B cell (primary cell): ENCODE results near the gene LSS. TPM values are rescaled to one million over a fixed set of nuclear protein-coding genes. Genes with fewer than 3 reads are reported as not detected.

ENCODE experiments used
- ATAC-seq: fragments of 200-7000 bp; cut with Tn5 transposase; one replicate; pipeline ENCODE4 v1.10.0; 2021; ENCODE audit warnings: low read depth, mild to moderate bottlenecking, moderate number of reproducible peaks, moderate library complexity
- CTCF ChIA-PET: fragments of 350-600 bp; sonication (Branson Sonifier 250); formaldehyde crosslinking; loops from one replicate; lab custom pipeline; 2021; ENCODE audit warnings: antibody characterized with exemption, inconsistent platforms; lab: Charles Lee
- POLR2A ChIA-PET: fragments of 350-600 bp; sonication (Branson Sonifier 250); formaldehyde crosslinking; loops from one replicate; lab custom pipeline; 2021; ENCODE audit warnings: antibody characterized with exemption; lab: Charles Lee
- DNase-seq: peaks from one replicate; pipeline ENCODE4 v3.0.0; 2013
- H2AFZ ChIP-seq: 2 replicates; pipeline ENCODE4 v1.6.1; 2012; ENCODE audit warnings: mild to moderate bottlenecking, low read depth, low read length; ENCODE audit not compliant: insufficient read depth, poor library complexity, severe bottlenecking
- H3K27ac ChIP-seq, 2 donors: 1 replicate in 1 of 2; 2 replicates in 1 of 2; pipeline ENCODE4 v1.5.1; 2012 to 2013; ENCODE audit warnings: low read length in 2 of 2, mild to moderate bottlenecking in 2 of 2, moderate library complexity in 1 of 2
- H3K27me3 ChIP-seq, 4 experiments: fragments of 200-600 bp in 1 of 4; sonication (generic) in 1 of 4; replicated peaks in 1 of 4; 1 replicate in 2 of 4; 2 replicates in 2 of 4; pipeline versions ENCODE4 v1.6.1 to v1.7.0; 2013 to 2016; ENCODE audit warnings: low read length in 3 of 4, mild to moderate bottlenecking in 2 of 4, mixed read lengths in 1 of 4, moderate library complexity in 1 of 4; ENCODE audit not compliant: insufficient read depth in 4 of 4, control insufficient read depth in 3 of 4; ENCODE audit errors: control extremely low read depth in 1 of 4
- H3K36me3 ChIP-seq, 2 experiments: replicated peaks in 1 of 2; 1 replicate in 1 of 2; 2 replicates in 1 of 2; pipeline versions ENCODE4 v1.6.1 to v1.7.1; 2013; ENCODE audit warnings: low read length in 1 of 2; ENCODE audit not compliant: insufficient read depth in 2 of 2, control insufficient read depth in 1 of 2; ENCODE audit errors: control extremely low read depth in 1 of 2, extremely low read depth in 1 of 2
- H3K4me1 ChIP-seq, 2 donors: fragments of 200-600 bp in 1 of 2; sonication (generic) in 1 of 2; 1 replicate in 1 of 2; 2 replicates in 1 of 2; pipeline versions ENCODE4 v1.5.1 to v1.6.1; 2013 to 2017; ENCODE audit warnings: low read length in 2 of 2; ENCODE audit not compliant: control insufficient read depth in 2 of 2, insufficient read depth in 2 of 2
- H3K4me2 ChIP-seq: replicated peaks from 2 replicates; pipeline ENCODE3; 2012; ENCODE audit warnings: mild to moderate bottlenecking, low read depth, low read length; ENCODE audit not compliant: poor library complexity, severe bottlenecking
- H3K4me3 ChIP-seq, 5 experiments: fragments of 200-600 bp in 1 of 5; sonication (generic) in 1 of 5; 1 replicate in 3 of 5; 2 replicates in 2 of 5; pipeline versions ENCODE4 v1.5.1 to v1.7.0; 2011 to 2016; ENCODE audit warnings: low read length in 4 of 5, mild to moderate bottlenecking in 4 of 5, low read depth in 2 of 5, control low read depth in 1 of 5, moderate library complexity in 1 of 5; ENCODE audit not compliant: insufficient read depth in 1 of 5; ENCODE audit errors: control extremely low read depth in 1 of 5, extremely low read depth in 1 of 5
- H3K79me2 ChIP-seq: fragments of 200-600 bp; sonication (generic); one replicate; pipeline ENCODE4 v1.6.0; 2016; ENCODE audit warnings: low read length; ENCODE audit not compliant: control insufficient read depth, insufficient read depth
- H3K9ac ChIP-seq: fragments of 200-600 bp; sonication (generic); 2 replicates; pipeline ENCODE4 v1.6.1; 2017; ENCODE audit warnings: mild to moderate bottlenecking, low read length, moderate library complexity
- H3K9me3 ChIP-seq, 3 donors: one replicate each; pipeline versions ENCODE4 v1.6.1 to v1.7.1; 2013; ENCODE audit warnings: low read length in 2 of 3; ENCODE audit not compliant: control insufficient read depth in 2 of 3, insufficient read depth in 1 of 3; ENCODE audit errors: control extremely low read depth in 1 of 3
- H4K20me1 ChIP-seq: 2 replicates; pipeline ENCODE4 v1.6.0; 2012; ENCODE audit warnings: mild to moderate bottlenecking, low read length; ENCODE audit not compliant: insufficient read depth, control insufficient read depth, poor library complexity, severe bottlenecking
- H3K27ac Mint-ChIP-seq: one replicate; pipeline ENCODE4 v1.8.0; 2021; ENCODE audit warnings: mixed read lengths
- H3K27me3 Mint-ChIP-seq: one replicate; pipeline ENCODE4 v1.8.0; 2021; ENCODE audit warnings: mixed read lengths
- H3K4me1 Mint-ChIP-seq: one replicate; pipeline ENCODE4 v1.8.0; 2021; ENCODE audit warnings: mixed read lengths
- H3K4me3 Mint-ChIP-seq: one replicate; pipeline ENCODE4 v1.8.0; 2021; ENCODE audit warnings: mixed read lengths
- H3K9me3 Mint-ChIP-seq: one replicate; pipeline ENCODE4 v1.8.0; 2022; ENCODE audit warnings: mixed read lengths; ENCODE audit not compliant: insufficient read depth
- CTCF ChIP-seq: fragments of 200-600 bp; IDR thresholded peaks from one replicate; pipeline ENCODE4 v1.8.0; 2022; ENCODE audit warnings: antibody characterized with exemption, mild to moderate bottlenecking
- EZH2 ChIP-seq: IDR thresholded peaks from 2 replicates; pipeline ENCODE4 v1.6.1; 2012; ENCODE audit warnings: borderline replicate concordance, low read depth, mild to moderate bottlenecking, moderate library complexity, low read length; ENCODE audit not compliant: insufficient read depth, poor library complexity, severe bottlenecking
- WGBS: methylation state at CpG from one replicate; pipeline ENCODE4 v1.1.5; 2013; ENCODE audit warnings: missing lambda C conversion rate; ENCODE audit not compliant: insufficient coverage; 5-methylcytosine and 5-hydroxymethylcytosine counted together
- intact Hi-C: fragments of 100-400 bp; cut with micrococcal nuclease; formaldehyde crosslinking; loops from one replicate; pipeline ENCODE4 v1.10.0; 2022
- polyA plus RNA-seq: library from polyadenylated mRNA; depleted of rRNA; stranded (reverse); fragments of >200 nt; gene quantifications from 2 replicates; pipeline ENCODE4 v1.2.3, GENCODE V29; 2012
- total RNA-seq, 2 donors: library from RNA; stranded (reverse); fragments of 120-200 nt in 1 of 2; gene quantifications; 1 replicate in 1 of 2; 2 replicates in 1 of 2; pipeline versions ENCODE4 v1.2.3 to v1.2.4, GENCODE V29; 2013 to 2022

Gene LSS
- total and polyA plus RNA-seq, 2 donors (not counting 1 experiment from before 2014, with no cell fraction given) = 30.2 to 58.1 TPM

GRCh38 chr21:46216132-46216747 is 12.3 kb downstream of the LSS start:
- 98% methylated on average over 14 of the region's 16 CpGs for WGBS

More at GRCh38 chr21:46216132-46216747, 12.3 kb downstream of the LSS start:
- H3K79me2 ChIP-seq = peaks cover 18% of the 10 kb centered on the region
- no peak overlapping the region for H3K27ac ChIP-seq
- H3K4me1 Mint-ChIP-seq = no peaks in the 10 kb centered on the region
- POLR2A ChIA-PET = no interaction called here
- TF ChIP-seq CTCF (no peak), EZH2 (no peak)
- DNase-seq (no peak), ATAC-seq (no peak)
- H2AFZ ChIP-seq = no peak overlapping the region
- no peak overlapping the region for H3K4me3 ChIP-seq
- no peak overlapping the region for H3K4me2 ChIP-seq
- no peak overlapping the region for H3K4me3 Mint-ChIP-seq
- H4K20me1 ChIP-seq = no peaks in the 10 kb centered on the region
- no peak overlapping the region for H3K27ac Mint-ChIP-seq
- H3K9ac ChIP-seq = no peak overlapping the region
- H3K9me3 ChIP-seq = no peaks in the 10 kb centered on the region
- no peaks in the 10 kb centered on the region for H3K27me3 Mint-ChIP-seq
- H3K4me1 ChIP-seq = no peaks in the 10 kb centered on the region
- peaks cover 0 to 2% of the 10 kb centered on the region in 2 experiments for H3K36me3 ChIP-seq
- CTCF ChIA-PET = no interaction called here
- H3K9me3 Mint-ChIP-seq = no peaks in the 10 kb centered on the region
- no peaks in the 10 kb centered on the region for H3K27me3 ChIP-seq
- intact Hi-C loops = no loop called here
